ENCODE measurements around the gene TRIM38.
A peak's percentile ranks its signal among the peaks of the same experiment; 100 is the strongest.
"Not testable (repeated sequence)": the region's sequence is repeated elsewhere in the genome, so short reads cannot be mapped to it uniquely, and the experiment has no call there.

TRIM38 gene

DNA sequence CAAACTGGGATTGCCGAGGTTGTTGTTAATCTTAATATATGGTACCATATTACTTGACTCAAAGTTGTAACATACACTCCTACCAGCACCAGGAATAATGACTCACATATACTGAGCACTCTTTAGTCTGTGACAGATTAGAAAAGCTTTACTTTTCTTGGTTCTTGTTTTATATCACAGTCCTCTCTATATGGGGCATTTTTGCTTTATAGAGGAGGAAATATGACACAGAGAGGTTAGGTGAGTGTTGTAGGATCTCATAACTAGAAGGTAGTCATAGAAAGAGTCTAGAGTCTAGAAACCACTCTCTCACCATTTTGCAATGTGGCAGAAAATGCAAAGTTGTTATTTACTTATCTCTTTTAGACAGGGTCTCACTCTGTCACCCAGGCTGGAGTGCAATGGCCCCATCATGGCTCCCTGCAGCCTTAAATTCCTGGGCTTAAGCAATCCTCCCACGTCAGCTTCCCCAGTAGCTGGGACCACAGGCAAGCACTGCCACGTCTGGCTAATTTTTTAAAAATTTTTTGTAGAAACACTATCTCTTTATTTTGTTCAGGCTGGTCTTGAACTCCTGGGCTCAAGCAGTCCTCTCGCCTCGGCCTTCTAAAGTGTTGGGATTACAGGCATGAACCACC is 13.4 kb downstream of the TRIM38 start:
- DNase-seq (ENCODE audit: insufficient read length) = no peak
- TF ChIP-seq POLR2A (IDR thresholded peaks at IDR 0.05; ENCODE audit: low read depth, low read length) = no peak
- TF ChIP-seq TAF1 (IDR thresholded peaks at IDR 0.05; ENCODE audit: borderline replicate concordance, low read depth, low read length) = no peak
- TF ChIP-seq POLR2AphosphoS5 (IDR thresholded peaks at IDR 0.05; ENCODE audit: low read depth, low read length) = no peak
- no peak for FAIRE-seq

DNA sequence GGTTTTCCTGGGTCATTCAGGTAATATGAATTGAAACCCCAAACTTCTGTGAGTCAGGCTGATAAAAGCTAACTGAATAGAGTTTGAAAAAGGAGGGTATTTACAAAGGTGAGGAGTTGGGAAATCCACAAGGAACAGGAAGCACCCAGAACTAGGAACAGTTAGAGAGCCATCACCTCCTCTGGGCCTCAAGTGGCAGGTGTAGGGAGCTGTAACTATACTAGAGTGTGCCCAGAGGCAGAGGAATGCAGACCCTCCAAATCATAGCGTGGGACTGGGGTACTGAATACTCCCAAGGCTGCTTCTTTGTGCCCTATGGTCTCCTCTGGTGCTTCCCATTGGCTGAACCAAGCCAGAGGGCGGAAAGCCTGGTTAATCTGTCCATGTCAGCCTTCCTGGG is 18.3 kb downstream of the TRIM38 start:
- no peak for FAIRE-seq
- DNase-seq (ENCODE audit: insufficient read length) = no peak

DNA sequence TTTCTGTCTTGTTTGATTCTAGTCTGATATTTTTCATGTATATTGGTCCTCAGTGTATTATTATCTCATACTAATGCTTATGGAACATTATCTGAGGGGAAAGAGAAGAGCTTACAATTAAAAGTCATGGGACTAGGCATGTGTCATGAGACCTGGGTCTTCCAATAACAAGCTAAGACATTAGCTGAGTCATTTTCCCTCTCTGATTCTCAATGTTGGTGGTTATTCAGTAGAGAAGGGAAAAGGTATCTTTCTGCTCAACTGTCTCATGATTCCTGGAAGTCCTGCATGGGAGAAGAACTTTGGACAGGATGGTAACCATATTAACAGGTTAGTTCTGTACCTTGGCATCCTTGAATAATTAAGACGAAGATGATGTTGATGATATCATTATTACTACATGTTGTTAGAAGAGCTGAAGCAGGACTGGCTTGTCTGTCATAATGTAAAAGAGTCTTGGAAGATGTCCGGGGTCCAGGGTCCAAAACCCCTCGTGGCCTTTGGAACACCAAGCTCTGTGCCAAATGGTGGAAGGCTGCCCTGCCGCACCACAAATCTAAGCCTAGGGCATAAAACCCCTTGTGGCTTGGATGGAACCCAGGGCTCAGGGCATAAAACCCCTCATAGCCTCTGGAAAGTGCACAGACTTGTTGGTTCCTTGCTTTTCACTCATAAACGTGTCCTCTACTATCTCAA is 19.1 kb downstream of the TRIM38 start:
- no peak for FAIRE-seq
- TF ChIP-seq POLR2A (IDR thresholded peaks at IDR 0.05; ENCODE audit: low read depth, low read length) (no peak), TAF1 (IDR thresholded peaks at IDR 0.05; ENCODE audit: borderline replicate concordance, low read depth, low read length) (no peak), POLR2AphosphoS5 (IDR thresholded peaks at IDR 0.05; ENCODE audit: low read depth, low read length) (no peak)

More for the DNA sequence above, 18.3 kb downstream of the TRIM38 start:
- TF ChIP-seq TAF1 (IDR thresholded peaks at IDR 0.05; ENCODE audit: borderline replicate concordance, low read depth, low read length) (no peak), POLR2AphosphoS5 (IDR thresholded peaks at IDR 0.05; ENCODE audit: low read depth, low read length) (no peak), POLR2A (IDR thresholded peaks at IDR 0.05; ENCODE audit: low read depth, low read length) (no peak)

DNA sequence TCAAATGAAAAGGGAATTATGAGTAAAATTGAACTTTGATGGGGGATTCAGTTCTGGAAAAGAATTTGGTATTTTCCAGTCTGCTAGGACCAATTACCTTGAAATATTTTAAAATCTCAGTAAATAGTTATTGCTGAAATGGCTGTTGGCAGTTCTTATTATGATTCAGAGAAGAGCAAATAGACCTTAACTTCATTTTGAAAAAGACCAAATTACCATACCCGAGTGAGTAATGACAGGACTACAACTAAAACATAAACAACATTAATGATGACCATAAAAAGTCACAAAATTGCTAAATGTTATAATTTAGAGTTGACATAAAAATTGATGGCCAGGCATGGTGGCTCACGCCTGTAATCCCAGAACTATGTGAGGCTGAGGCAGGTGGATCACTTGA is 21.7 kb downstream of the TRIM38 start:
- DNase-seq (ENCODE audit: insufficient read length) (no peak), FAIRE-seq (no peak)
- no peak for TF ChIP-seq POLR2A (IDR thresholded peaks at IDR 0.05; ENCODE audit: low read depth, low read length)
- no peak for TF ChIP-seq TAF1 (IDR thresholded peaks at IDR 0.05; ENCODE audit: borderline replicate concordance, low read depth, low read length)
- no peak for TF ChIP-seq POLR2AphosphoS5 (IDR thresholded peaks at IDR 0.05; ENCODE audit: low read depth, low read length)

More for the DNA sequence above, 19.1 kb downstream of the TRIM38 start:
- DNase-seq (ENCODE audit: insufficient read length) = no peak

DNA sequence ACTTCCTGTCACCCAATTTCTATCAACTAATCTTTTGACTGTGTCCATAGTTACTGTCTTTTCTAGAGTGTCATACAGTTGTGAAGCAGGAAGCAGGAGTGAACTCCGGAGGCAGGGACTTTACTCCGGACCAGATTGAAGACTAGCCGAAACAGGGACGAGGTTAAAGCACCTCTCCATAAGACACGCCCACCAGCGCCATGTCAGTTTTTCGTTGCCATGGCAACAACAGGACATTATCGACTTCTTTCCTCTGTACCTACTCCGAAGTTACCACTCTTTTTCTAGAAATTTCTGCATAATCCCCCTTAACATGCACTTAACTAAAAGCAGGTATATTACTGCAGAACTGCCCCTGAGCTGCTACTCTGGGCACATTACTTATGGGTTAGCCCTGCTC is 25.2 kb downstream of the TRIM38 start:
- FAIRE-seq = no peak
- TF ChIP-seq POLR2AphosphoS5 (IDR thresholded peaks at IDR 0.05; ENCODE audit: low read depth, low read length) = no peak
- no peak for TF ChIP-seq TAF1 (IDR thresholded peaks at IDR 0.05; ENCODE audit: borderline replicate concordance, low read depth, low read length)
- no peak for TF ChIP-seq POLR2A (IDR thresholded peaks at IDR 0.05; ENCODE audit: low read depth, low read length)
- DNase-seq (ENCODE audit: insufficient read length) = no peak

DNA sequence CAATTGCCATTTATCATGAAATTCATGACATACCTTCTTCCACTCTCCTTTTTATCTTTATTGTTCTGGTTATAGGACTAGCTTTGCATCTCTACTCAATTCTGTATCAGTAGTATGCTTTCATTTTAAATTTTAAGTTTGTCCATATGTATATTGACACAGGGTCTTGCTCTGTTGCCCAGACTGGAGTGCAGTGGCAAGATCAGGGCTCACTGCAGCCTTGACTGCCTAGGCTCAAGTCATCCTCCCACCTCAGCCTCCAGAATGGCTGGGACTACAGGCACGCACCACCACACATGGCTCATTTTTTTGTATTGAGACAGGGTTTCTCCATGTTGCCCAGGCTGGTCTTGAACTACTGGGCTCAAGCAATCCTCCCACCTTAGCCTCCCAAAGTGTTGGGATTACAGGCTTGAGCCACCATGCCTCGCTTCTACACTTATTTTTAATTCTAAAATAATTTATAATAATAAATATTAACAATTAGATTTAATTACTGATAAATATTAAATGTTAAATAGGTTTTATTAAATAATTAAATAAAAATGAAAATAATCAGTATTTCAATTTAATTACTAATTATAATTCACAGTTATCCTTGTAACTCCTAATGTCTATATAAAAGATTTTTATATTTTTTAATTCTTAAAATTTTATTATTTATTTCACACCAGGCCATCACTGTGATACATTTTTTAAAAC is 27.7 kb downstream of the TRIM38 start:
- TF ChIP-seq POLR2A (IDR thresholded peaks at IDR 0.05; ENCODE audit: low read depth, low read length) (no peak), TAF1 (IDR thresholded peaks at IDR 0.05; ENCODE audit: borderline replicate concordance, low read depth, low read length) (no peak), POLR2AphosphoS5 (IDR thresholded peaks at IDR 0.05; ENCODE audit: low read depth, low read length) (no peak)
- DNase-seq (ENCODE audit: insufficient read length) (no peak), FAIRE-seq (no peak)

DNA sequence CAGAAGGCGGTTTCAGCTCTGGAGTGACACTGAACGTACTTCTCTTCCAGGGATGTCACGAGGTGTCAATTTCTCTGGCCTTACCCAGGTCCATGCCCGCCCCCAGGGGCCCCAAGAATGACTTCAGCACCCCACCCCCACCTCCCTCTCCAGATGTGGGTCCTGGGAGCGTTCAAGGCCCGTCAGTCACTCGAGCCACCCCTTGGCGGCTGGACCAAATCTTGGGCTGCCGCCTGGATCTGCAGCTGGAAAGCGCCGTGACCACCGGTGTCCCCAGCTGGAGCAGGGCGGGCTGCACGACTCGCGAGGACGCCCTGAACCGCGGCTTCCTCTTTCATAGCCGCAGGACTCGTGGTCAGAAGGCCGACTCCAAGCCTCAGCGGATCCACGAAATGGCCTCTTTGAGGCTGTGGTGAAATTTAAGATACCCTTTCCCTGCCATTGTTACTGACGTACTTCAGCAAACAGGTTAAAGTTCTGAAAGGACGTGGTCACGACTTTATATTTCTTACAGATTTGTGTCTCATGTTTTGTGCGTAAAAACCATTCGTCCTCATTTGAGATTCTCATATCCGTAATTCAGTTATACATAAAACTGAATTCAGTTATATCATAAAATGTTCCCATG is 29.3 kb downstream of the TRIM38 start:
- FAIRE-seq (no peak), DNase-seq (ENCODE audit: insufficient read length) (peak; percentile 27)
- TF ChIP-seq POLR2AphosphoS5 (IDR thresholded peaks at IDR 0.05; ENCODE audit: low read depth, low read length) = no peak
- 0 out of 2 replicates have a peak, but pooled peaks have one; percentile 0 for TF ChIP-seq POLR2A (IDR thresholded peaks at IDR 0.05; ENCODE audit: low read depth, low read length)
- no peak for TF ChIP-seq TAF1 (IDR thresholded peaks at IDR 0.05; ENCODE audit: borderline replicate concordance, low read depth, low read length)

DNA sequence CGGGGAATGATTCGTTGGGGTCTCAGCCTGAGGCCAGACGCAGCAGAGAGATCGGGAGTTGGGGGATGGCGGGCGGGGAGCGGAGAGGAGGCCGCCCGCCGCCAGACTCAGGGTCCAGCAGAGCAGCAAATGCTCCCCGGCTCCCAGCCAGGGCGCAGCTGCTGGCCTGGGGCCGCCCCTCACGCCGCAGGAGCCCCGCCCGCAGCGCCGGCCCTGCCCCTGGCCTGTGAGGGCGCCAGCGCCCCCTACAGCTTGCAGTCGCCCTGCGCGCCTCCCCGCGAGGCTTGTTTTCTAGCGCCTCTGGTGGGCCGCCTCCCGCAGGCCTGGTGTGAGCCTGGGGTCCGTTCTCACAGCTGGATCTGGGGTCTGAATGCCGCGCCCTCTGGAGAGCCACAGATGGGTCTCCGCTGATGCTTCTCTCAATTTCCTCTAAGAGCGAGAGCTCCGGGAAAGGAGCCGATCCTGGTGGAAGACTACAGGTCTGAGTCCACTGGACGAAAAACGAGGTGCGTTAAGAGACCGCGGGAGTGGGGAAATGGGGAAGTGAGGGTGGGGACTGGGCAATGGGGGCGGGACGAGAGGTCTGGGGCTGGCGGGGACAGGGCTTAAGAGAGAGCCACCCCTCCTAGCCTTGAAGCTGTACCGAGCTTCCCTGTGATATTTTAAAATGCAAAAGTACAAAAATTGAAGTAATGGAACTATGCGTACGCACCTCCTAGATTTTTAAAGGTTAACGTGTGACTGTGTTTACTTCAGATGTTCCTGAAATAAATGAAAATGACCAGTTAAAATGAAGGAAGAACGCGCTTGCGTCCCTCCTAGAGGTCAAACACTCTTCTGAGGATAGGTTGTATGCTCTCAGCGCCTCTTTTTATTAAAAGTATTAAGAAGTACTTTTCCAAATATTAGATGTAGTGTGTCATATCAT is 30.1 kb downstream of the TRIM38 start:
- peak; percentile 99 for FAIRE-seq
- TF ChIP-seq POLR2A (IDR thresholded peaks at IDR 0.05; ENCODE audit: low read depth, low read length) (peak; percentile 89), POLR2AphosphoS5 (IDR thresholded peaks at IDR 0.05; ENCODE audit: low read depth, low read length) (peak; percentile 84), TAF1 (IDR thresholded peaks at IDR 0.05; ENCODE audit: borderline replicate concordance, low read depth, low read length) (peak; percentile 83)

DNA sequence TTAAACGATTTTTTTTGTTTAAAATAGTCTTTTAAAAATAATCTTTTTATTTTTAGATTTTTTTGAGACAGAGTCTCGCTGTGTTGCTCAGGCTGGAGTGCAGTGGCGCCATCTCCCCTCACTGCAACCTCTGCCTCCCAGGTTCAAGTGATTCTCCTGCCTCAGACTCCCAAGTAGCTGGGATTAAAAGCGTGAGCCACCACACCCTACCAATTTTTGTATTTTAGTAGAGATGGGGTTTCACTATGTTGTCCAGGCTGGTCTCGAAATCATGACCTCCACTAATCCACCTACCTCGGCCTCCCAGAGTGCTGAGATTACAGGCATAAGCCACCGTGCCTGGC is 30.7 kb downstream of the TRIM38 start:
- not testable (repeated sequence) for DNase-seq (ENCODE audit: insufficient read length); FAIRE-seq

More for the DNA sequence above, 30.1 kb downstream of the TRIM38 start:
- peak; percentile 79 for DNase-seq (ENCODE audit: insufficient read length)

DNA sequence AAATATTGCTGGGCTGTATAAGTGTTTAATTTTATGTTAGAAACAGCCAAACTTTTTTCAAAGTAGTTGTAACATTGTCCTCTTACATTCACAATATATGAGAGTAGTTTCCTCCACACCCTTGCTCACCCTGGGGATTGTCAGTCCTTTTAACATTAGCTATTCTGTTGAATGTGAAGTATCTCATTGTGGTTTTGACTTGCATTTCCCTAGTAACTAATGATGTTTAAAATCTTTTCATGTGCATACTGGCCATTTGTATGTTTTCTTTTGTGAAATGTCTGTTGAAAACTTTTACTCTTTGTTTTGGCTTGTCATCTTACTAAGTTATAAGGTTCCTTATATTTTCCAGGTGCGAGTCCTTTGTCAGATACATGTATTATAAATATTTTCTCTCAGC is 32.9 kb downstream of the TRIM38 start:
- no peak for DNase-seq (ENCODE audit: insufficient read length)
- TF ChIP-seq POLR2A (IDR thresholded peaks at IDR 0.05; ENCODE audit: low read depth, low read length) = no peak
- TF ChIP-seq POLR2AphosphoS5 (IDR thresholded peaks at IDR 0.05; ENCODE audit: low read depth, low read length) = no peak
- TF ChIP-seq TAF1 (IDR thresholded peaks at IDR 0.05; ENCODE audit: borderline replicate concordance, low read depth, low read length) = no peak
- FAIRE-seq = peak; percentile 48

DNA sequence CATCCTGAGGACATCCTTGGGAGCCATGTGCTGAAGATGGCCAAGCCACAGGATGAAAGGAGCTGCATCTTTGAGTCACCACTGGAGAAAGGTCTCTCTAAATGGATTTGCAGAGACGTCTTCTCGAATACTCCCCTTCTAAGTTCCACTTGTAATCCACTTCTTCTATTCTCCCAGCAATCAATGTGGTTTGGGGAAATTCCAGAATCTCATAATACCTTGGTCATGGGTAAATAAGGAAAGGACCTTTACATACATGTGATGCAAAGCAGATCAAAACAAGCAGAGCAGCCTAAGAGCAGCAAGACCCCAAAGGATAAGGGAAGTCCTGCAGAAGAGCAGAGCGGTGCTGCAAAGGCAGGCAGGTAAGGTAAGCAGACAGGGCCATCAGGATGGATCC is 35.3 kb downstream of the TRIM38 start:
- no peak for TF ChIP-seq TAF1 (IDR thresholded peaks at IDR 0.05; ENCODE audit: borderline replicate concordance, low read depth, low read length)
- no peak for TF ChIP-seq POLR2AphosphoS5 (IDR thresholded peaks at IDR 0.05; ENCODE audit: low read depth, low read length)
- no peak for DNase-seq (ENCODE audit: insufficient read length)
- FAIRE-seq = no peak
